ENCODE measurements around the gene RAI1.

RAI1 gene

GRCh38 chr17:17718251-17718650 lies 37.0 kb downstream of the RAI1 start:
- H4K20me1 ChIP-seq: peaks cover 100% of the 10 kb centered on the region in 11 experiments
- H3K9ac ChIP-seq: peak overlapping the region in 2 of 11 experiments; percentile 4 to 15; a peak in 4 of 22 replicates
- peak overlapping the region; percentile 46 to 94 (median 85); a peak in 21 of 22 replicates for H3K4me2 ChIP-seq
- no peak for TF ChIP-seq Cebpa-rat (IDR thresholded peaks at IDR 0.05)
- no peaks in the 10 kb centered on the region for H3K9me3 ChIP-seq (replicated peaks in 1 of 11)
- no peak overlapping the region for H3K4me3 ChIP-seq
- H3K4me1 ChIP-seq: peaks cover 53 to 100% (median 89%) of the 10 kb centered on the region in 10 experiments
- peaks cover 0 to 12% (median 0%) of the 10 kb centered on the region in 11 experiments; a peak in 4 of 22 replicates for H3K36me3 ChIP-seq
- peaks cover 22 to 31% (median 30%) of the 10 kb centered on the region in 11 experiments for H3K27me3 ChIP-seq
- H3K27ac ChIP-seq: no peak overlapping the region

GRCh38 chr17:17719199-17719940 lies 38.1 kb downstream of the RAI1 start:
- no peak overlapping the region for H3K27ac ChIP-seq
- no peak for TF ChIP-seq Cebpa-rat (IDR thresholded peaks at IDR 0.05)

DNA sequence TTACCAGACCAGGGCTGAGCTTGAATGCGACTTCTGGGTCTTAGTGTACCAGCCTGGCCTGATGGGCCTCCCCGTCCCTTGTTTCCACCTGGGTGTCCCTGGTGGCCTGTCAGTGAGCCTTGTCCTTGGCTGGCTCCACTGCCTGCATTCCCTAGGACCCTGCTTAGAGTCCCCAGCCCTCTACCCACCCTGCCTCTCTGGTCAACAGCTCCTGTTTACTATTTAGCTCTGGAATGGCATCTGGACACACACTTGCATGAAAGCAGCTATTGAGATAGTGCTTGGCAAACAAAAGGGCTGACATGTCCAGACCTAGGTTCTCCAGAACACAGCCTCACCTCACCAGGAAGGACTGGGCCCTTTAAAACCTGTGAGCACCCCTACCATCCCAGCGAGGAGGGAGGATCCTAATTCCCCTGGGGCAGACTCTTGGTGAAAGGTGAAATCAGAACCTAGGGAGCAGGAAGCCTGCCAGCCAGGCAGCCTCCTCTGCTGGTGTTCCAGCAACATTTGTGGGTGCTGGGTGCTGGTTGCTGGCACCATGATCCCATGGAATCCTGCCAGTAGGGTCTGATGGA lies 38.8 kb downstream of the RAI1 start:
- Histone ChIP-seq H3K27ac (no peak overlapping the region), H3K27me3 (peaks cover 22 to 34% (median 31%) of the 10 kb centered on the region in 11 experiments), H3K36me3 (peaks cover 0 to 12% (median 0%) of the 10 kb centered on the region in 11 experiments; a peak in 4 of 22 replicates), H3K4me3 (no peak overlapping the region), H3K9me3 (replicated peaks in 1 of 11) (no peaks in the 10 kb centered on the region), H3K9ac (no peak overlapping the region; a peak in 1 of 22 replicates), H4K20me1 (peaks cover 83 to 97% (median 92%) of the 10 kb centered on the region in 11 experiments), H3K4me1 (peaks cover 37 to 91% (median 80%) of the 10 kb centered on the region in 10 experiments), H3K4me2 (peak overlapping the region in 7 of 11 experiments; percentile 2 to 47 (median 20); a peak in 8 of 22 replicates)
- TF ChIP-seq Cebpa-rat (IDR thresholded peaks at IDR 0.05): no peak

More at GRCh38 chr17:17719199-17719940, 38.1 kb downstream of the RAI1 start:
- no peak overlapping the region for H3K4me3 ChIP-seq
- H3K9me3 ChIP-seq (replicated peaks in 1 of 11): no peaks in the 10 kb centered on the region
- peaks cover 22 to 34% (median 31%) of the 10 kb centered on the region in 11 experiments for H3K27me3 ChIP-seq
- H3K36me3 ChIP-seq: peaks cover 0 to 12% (median 0%) of the 10 kb centered on the region in 11 experiments; a peak in 4 of 22 replicates
- H3K4me1 ChIP-seq: peaks cover 43 to 95% (median 85%) of the 10 kb centered on the region in 10 experiments
- H3K9ac ChIP-seq: no peak overlapping the region
- H4K20me1 ChIP-seq: peaks cover 90 to 100% (median 97%) of the 10 kb centered on the region in 11 experiments
- H3K4me2 ChIP-seq: peak overlapping the region in 8 of 11 experiments; percentile 20 to 89 (median 86); a peak in 8 of 22 replicates

GRCh38 chr17:17721140-17721668 lies 39.9 kb downstream of the RAI1 start:
- no peak overlapping the region for H3K9ac ChIP-seq
- H3K4me1 ChIP-seq: peaks cover 43 to 91% (median 80%) of the 10 kb centered on the region in 10 experiments

DNA sequence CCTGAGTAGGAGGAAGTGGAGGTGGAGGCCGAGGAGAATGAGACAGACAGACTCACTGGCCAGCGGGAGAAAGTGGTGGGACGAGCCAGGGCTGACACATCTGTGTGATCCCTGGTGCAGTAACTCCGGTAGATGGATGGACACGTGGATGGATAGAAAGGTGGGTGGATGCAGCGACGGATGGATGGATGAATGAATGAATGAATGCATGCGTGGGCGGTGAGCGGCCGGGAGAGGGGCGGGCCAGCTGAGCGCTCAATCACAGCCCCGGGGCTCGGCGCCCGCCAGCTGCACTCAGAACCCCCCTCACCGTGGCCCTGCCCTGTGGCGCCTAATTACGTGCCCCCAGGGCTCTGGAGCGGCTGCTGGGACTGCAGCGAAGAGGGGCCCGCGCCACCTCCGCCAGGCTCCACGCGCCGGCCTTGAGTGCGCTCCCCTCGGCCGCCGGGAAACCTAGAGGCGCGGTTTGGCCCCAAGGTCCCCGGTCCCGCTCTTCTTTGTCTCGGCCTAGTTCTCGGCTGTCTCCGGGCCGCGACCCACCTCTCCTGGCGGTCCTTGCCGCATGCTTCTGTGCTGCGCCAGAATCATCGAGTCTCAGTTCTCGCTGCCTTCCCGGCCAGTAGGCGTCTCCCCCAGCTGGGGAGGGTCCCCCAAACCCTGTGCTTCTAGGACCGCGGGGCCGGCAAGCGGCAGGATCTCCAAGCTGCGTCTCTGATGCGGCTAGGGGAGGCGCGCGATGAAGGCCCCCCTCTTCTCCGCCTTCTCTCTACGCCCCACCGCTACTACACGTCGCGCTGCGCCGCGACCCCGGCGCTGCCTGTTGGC lies 41.0 kb downstream of the RAI1 start:
- Histone ChIP-seq H3K4me2 (peak overlapping the region; percentile 96 to 100 (median 98)), H3K27me3 (peaks cover 22 to 34% (median 31%) of the 10 kb centered on the region in 11 experiments), H3K4me3 (peak overlapping the region; percentile 64 to 79 (median 72); a peak in 18 of 20 replicates), H3K27ac (0 out of 22 replicates have a peak overlapping the region, but pooled peaks of 1 of the 11 experiments have one; percentile 15), H3K36me3 (peaks cover 0 to 12% (median 0%) of the 10 kb centered on the region in 11 experiments; a peak in 5 of 22 replicates), H3K4me1 (peaks cover 53 to 91% (median 80%) of the 10 kb centered on the region in 10 experiments), H3K9me3 (replicated peaks in 1 of 11) (no peaks in the 10 kb centered on the region), H3K9ac (peak overlapping the region in 10 of 11 experiments; percentile 68 to 84 (median 74); a peak in 18 of 22 replicates), H4K20me1 (peaks cover 66 to 96% (median 84%) of the 10 kb centered on the region in 11 experiments)
- TF ChIP-seq Cebpa-rat (IDR thresholded peaks at IDR 0.05): no peak

More at GRCh38 chr17:17721140-17721668, 39.9 kb downstream of the RAI1 start:
- H3K27me3 ChIP-seq: peaks cover 22 to 34% (median 31%) of the 10 kb centered on the region in 11 experiments
- no peak overlapping the region for H3K4me3 ChIP-seq
- H3K36me3 ChIP-seq: peaks cover 0 to 12% (median 0%) of the 10 kb centered on the region in 11 experiments; a peak in 3 of 22 replicates
- TF ChIP-seq Cebpa-rat (IDR thresholded peaks at IDR 0.05): no peak
- no peaks in the 10 kb centered on the region for H3K9me3 ChIP-seq (replicated peaks in 1 of 11)
- no peak overlapping the region for H3K27ac ChIP-seq
- H3K4me2 ChIP-seq: peak overlapping the region in 9 of 11 experiments; percentile 96 to 99 (median 98); a peak in 10 of 22 replicates
- peaks cover 77 to 96% (median 86%) of the 10 kb centered on the region in 11 experiments for H4K20me1 ChIP-seq

DNA sequence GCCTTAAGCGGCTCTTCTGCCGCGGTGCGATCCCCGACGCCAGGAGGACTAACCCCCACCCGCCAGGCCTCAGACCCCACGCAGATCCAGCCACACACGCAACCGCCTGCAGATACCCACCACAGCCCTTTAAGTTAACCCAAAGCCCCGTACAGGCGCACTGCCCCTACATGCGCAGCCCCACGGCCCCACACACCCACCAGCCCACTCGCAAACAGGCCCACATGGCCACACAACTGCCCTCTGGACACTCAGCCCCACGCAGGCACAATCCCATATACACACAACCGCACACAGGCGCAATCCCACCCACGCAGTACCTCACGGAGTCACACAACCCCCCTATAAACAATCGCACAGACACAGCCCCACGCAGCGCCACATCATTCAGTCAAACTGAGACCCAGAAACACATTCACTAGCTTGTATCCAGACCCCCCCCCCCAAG lies 41.7 kb downstream of the RAI1 start:
- Histone ChIP-seq H3K9me3 (replicated peaks in 1 of 11) (no peaks in the 10 kb centered on the region), H3K4me2 (peak overlapping the region; percentile 96 to 100 (median 98)), H3K27ac (0 out of 22 replicates have a peak overlapping the region, but pooled peaks of 1 of the 11 experiments have one; percentile 15), H3K4me1 (peaks cover 54 to 91% (median 80%) of the 10 kb centered on the region in 10 experiments), H3K4me3 (peak overlapping the region; percentile 64 to 79 (median 72); a peak in 19 of 20 replicates), H4K20me1 (peaks cover 59 to 96% (median 84%) of the 10 kb centered on the region in 11 experiments), H3K9ac (peak overlapping the region in 10 of 11 experiments; percentile 68 to 84 (median 74); a peak in 18 of 22 replicates), H3K27me3 (peaks cover 22 to 34% (median 31%) of the 10 kb centered on the region in 11 experiments), H3K36me3 (peaks cover 0 to 12% (median 0%) of the 10 kb centered on the region in 11 experiments; a peak in 5 of 22 replicates)
- no peak for TF ChIP-seq Cebpa-rat (IDR thresholded peaks at IDR 0.05)

DNA sequence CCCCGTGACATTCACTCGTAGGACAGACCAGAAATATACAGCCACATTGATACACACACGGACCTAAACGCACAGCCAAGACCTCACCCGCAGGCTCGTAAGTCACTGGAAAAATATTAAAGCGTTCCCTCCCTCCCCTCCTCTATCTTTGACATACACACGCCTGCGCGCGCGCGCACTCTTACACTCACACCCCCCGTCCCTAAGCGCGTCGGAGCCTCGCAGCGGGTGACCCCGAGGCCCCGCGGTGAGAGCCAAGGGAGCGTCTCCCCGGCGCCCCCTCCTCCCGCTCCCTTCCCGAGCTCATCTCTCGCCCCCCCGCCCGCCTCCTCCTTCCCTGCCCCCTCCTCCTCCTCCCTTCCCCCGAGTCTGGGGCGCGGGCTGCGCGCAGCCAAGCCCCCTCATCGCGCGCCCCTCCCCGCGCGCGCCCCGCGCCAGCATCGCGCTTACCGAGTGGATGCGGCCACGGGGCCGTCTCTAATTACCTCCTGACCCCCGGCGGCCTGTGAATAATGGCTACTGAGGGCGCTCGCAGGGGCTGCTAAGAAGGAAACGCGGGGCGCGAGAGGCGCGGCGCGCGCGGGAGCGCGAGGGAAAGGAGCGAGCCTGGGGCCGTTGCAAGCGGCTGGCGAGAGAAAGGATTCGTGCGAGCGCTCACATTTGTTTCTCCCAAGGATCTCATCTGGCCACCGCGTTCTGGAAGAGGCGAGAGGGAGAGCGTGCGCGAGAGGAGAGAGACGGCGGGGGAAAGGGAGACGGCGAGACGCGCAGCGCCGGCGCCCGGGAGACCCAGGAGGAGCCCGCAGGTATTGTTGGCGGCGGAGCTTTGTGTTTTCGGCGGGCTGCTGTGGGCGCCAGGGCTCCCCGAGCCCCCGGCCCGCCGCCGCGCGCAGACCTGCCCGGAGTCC lies 42.4 kb downstream of the RAI1 start:
- Histone ChIP-seq H3K27me3 (peaks cover 22 to 34% (median 31%) of the 10 kb centered on the region in 11 experiments), H3K27ac (peak overlapping the region; percentile 34 to 83 (median 70); a peak in 21 of 22 replicates), H4K20me1 (peaks cover 57 to 96% (median 84%) of the 10 kb centered on the region in 11 experiments)

More for the DNA sequence above, 42.4 kb downstream of the RAI1 start:
- peak overlapping the region; percentile 64 to 79 (median 72) for H3K4me3 ChIP-seq
- peaks cover 0 to 12% (median 0%) of the 10 kb centered on the region in 11 experiments; a peak in 7 of 22 replicates for H3K36me3 ChIP-seq
- no peak for TF ChIP-seq Cebpa-rat (IDR thresholded peaks at IDR 0.05)
- no peaks in the 10 kb centered on the region for H3K9me3 ChIP-seq (replicated peaks in 1 of 11)
- H3K4me2 ChIP-seq: peak overlapping the region; percentile 96 to 100 (median 98)
- H3K9ac ChIP-seq: peak overlapping the region; percentile 59 to 84 (median 74)
- H3K4me1 ChIP-seq: peaks cover 54 to 91% (median 80%) of the 10 kb centered on the region in 10 experiments
